ENCODE results near the gene TCN2. TPM values are rescaled to one million over a fixed set of nuclear protein-coding genes. Genes with fewer than 3 reads are reported as not detected.

TCN2 gene
- total RNA-seq, 1 donor from 2014 or later: 14.5 TPM

- no peaks in the 10 kb centered on the region for H3K9me3 Mint-ChIP-seq
- no peak for DNase-seq (ENCODE audit: extremely low spot score, unreplicated experiment)
- H3K36me3 Mint-ChIP-seq: no peaks in the 10 kb centered on the region
- no peak overlapping the region for H3K27ac Mint-ChIP-seq
- H3K4me3 Mint-ChIP-seq: no peak overlapping the region
- peaks cover 16% of the 10 kb centered on the region for H3K4me1 Mint-ChIP-seq (ENCODE audit: unreplicated experiment)
- no peak for TF ChIP-seq CTCF (conservative IDR thresholded peaks at IDR 0.05)
- H3K27me3 Mint-ChIP-seq: peaks cover 2% of the 10 kb centered on the region
Observed at GRCh38 chr22:30601464-30601863, 5.5 kb upstream of the TCN2 start.

- Mint-ChIP-seq H3K27ac (no peak overlapping the region), H3K4me1 (ENCODE audit: unreplicated experiment) (peaks cover 19% of the 10 kb centered on the region), H3K27me3 (peaks cover 2% of the 10 kb centered on the region), H3K36me3 (no peaks in the 10 kb centered on the region), H3K4me3 (no peak overlapping the region), H3K9me3 (no peaks in the 10 kb centered on the region)
- peak; percentile 58 for TF ChIP-seq CTCF (conservative IDR thresholded peaks at IDR 0.05)
- DNase-seq (ENCODE audit: extremely low spot score, unreplicated experiment): no peak
Observed at GRCh38 chr22:30602049-30602448, 4.9 kb upstream of the TCN2 start.

- no peak for TF ChIP-seq CTCF (conservative IDR thresholded peaks at IDR 0.05)
- Mint-ChIP-seq H3K9me3 (no peaks in the 10 kb centered on the region), H3K36me3 (no peaks in the 10 kb centered on the region), H3K27ac (peak overlapping the region; percentile 22), H3K27me3 (peaks cover 2% of the 10 kb centered on the region), H3K4me1 (ENCODE audit: unreplicated experiment) (peaks cover 27% of the 10 kb centered on the region), H3K4me3 (no peak overlapping the region)
- DNase-seq (ENCODE audit: extremely low spot score, unreplicated experiment): no peak
Observed at GRCh38 chr22:30603801-30604200, 3.2 kb upstream of the TCN2 start.

- Mint-ChIP-seq H3K36me3 (no peaks in the 10 kb centered on the region), H3K27me3 (peaks cover 2% of the 10 kb centered on the region), H3K4me1 (ENCODE audit: unreplicated experiment) (peaks cover 34% of the 10 kb centered on the region), H3K27ac (no peak overlapping the region), H3K9me3 (no peaks in the 10 kb centered on the region), H3K4me3 (no peak overlapping the region)
- TF ChIP-seq CTCF (conservative IDR thresholded peaks at IDR 0.05): no peak
- DNase-seq (ENCODE audit: extremely low spot score, unreplicated experiment): no peak
Observed at GRCh38 chr22:30604723-30605122, 2.3 kb upstream of the TCN2 start.

GRCh38 chr22:30605449-30606110, 1.4 kb upstream of the TCN2 start:
- peaks cover 34% of the 10 kb centered on the region for H3K4me1 Mint-ChIP-seq (ENCODE audit: unreplicated experiment)
- no peaks in the 10 kb centered on the region for H3K36me3 Mint-ChIP-seq
- DNase-seq (ENCODE audit: extremely low spot score, unreplicated experiment): no peak
- no peaks in the 10 kb centered on the region for H3K9me3 Mint-ChIP-seq
- peaks cover 2% of the 10 kb centered on the region for H3K27me3 Mint-ChIP-seq
- H3K27ac Mint-ChIP-seq: peak overlapping the region; percentile 56
- TF ChIP-seq CTCF (conservative IDR thresholded peaks at IDR 0.05): peak; percentile 84
- peak overlapping the region; percentile 80 for H3K4me3 Mint-ChIP-seq
